ENCODE results near the gene AFF4. TPM values are rescaled to one million over a fixed set of nuclear protein-coding genes. Genes with fewer than 3 reads are reported as not detected.

The AFF4 gene
- total RNA-seq, 2 donors from 2014 or later, result 107 to 108 TPM

- WGBS, 2 experiments (ENCODE audit: insufficient coverage in 1 of 2, insufficient read length in 1 of 2), result 86 to 100% methylated on average over 1 to 2 of the region's 2 CpGs
- no peak for DNase-seq
- no peak overlapping the region for H3K4me3 ChIP-seq (ENCODE audit: low read length)
- H3K4me1 Mint-ChIP-seq, result peaks cover 9% of the 10 kb centered on the region
- peaks cover 73% of the 10 kb centered on the region for H3K36me3 ChIP-seq (ENCODE audit: control insufficient read depth, insufficient read depth, low read length)
- H3K4me3 Mint-ChIP-seq, result no peak overlapping the region
- no peaks in the 10 kb centered on the region for H3K9me3 ChIP-seq (ENCODE audit: control insufficient read depth, low read length)
- H3K9me3 Mint-ChIP-seq, result no peaks in the 10 kb centered on the region
- TF ChIP-seq CTCF (conservative IDR thresholded peaks at IDR 0.05), result no peak
- H3K27me3 Mint-ChIP-seq (ENCODE audit: insufficient read depth), result no peaks in the 10 kb centered on the region
- peaks cover 36% of the 10 kb centered on the region for H3K36me3 Mint-ChIP-seq (ENCODE audit: low read depth)
- H3K27me3 ChIP-seq (ENCODE audit: control insufficient read depth, insufficient read depth, low read length, poor library complexity, severe bottlenecking), result no peaks in the 10 kb centered on the region
- H3K9ac ChIP-seq (ENCODE audit: extremely low read depth, low read length, poor library complexity, severe bottlenecking), result no peak overlapping the region
- H3K27ac ChIP-seq (ENCODE audit: low read depth, low read length), result no peak overlapping the region
- H3K4me1 ChIP-seq (ENCODE audit: control insufficient read depth, insufficient read depth, low read length), result peaks cover 3% of the 10 kb centered on the region
- no peak overlapping the region for H3K27ac Mint-ChIP-seq
Measured at GRCh38 chr5:132907161-132907560, 56.3 kb downstream of the AFF4 start.

GRCh38 chr5:132905938-132906337 is 57.5 kb downstream of the AFF4 start:
- H3K9ac ChIP-seq (ENCODE audit: extremely low read depth, low read length, poor library complexity, severe bottlenecking), result no peak overlapping the region
- Mint-ChIP-seq H3K27ac (no peak overlapping the region), H3K4me3 (no peak overlapping the region), H3K36me3 (ENCODE audit: low read depth) (peaks cover 29% of the 10 kb centered on the region), H3K4me1 (peaks cover 9% of the 10 kb centered on the region), H3K27me3 (ENCODE audit: insufficient read depth) (no peaks in the 10 kb centered on the region), H3K9me3 (no peaks in the 10 kb centered on the region)
- no peaks in the 10 kb centered on the region for H3K9me3 ChIP-seq (ENCODE audit: control insufficient read depth, low read length)
- no peak overlapping the region for H3K4me3 ChIP-seq (ENCODE audit: low read length)
- 85 to 94% methylated on average over 1 to 2 of the region's 2 CpGs for WGBS, 2 experiments (ENCODE audit: insufficient coverage in 1 of 2, insufficient read length in 1 of 2)
- no peak for DNase-seq
- peak; percentile 52 for TF ChIP-seq CTCF (conservative IDR thresholded peaks at IDR 0.05)
- H3K27ac ChIP-seq (ENCODE audit: low read depth, low read length), result no peak overlapping the region
- no peaks in the 10 kb centered on the region for H3K27me3 ChIP-seq (ENCODE audit: control insufficient read depth, insufficient read depth, low read length, poor library complexity, severe bottlenecking)
- H3K4me1 ChIP-seq (ENCODE audit: control insufficient read depth, insufficient read depth, low read length), result peaks cover 3% of the 10 kb centered on the region
- H3K36me3 ChIP-seq (ENCODE audit: control insufficient read depth, insufficient read depth, low read length), result peaks cover 68% of the 10 kb centered on the region

GRCh38 chr5:132901730-132902129 is 61.7 kb downstream of the AFF4 start:
- H3K4me1 Mint-ChIP-seq, result no peaks in the 10 kb centered on the region
- Histone ChIP-seq H3K27ac (ENCODE audit: low read depth, low read length) (no peak overlapping the region), H3K4me1 (ENCODE audit: control insufficient read depth, insufficient read depth, low read length) (no peaks in the 10 kb centered on the region), H3K4me3 (ENCODE audit: low read length) (no peak overlapping the region), H3K27me3 (ENCODE audit: control insufficient read depth, insufficient read depth, low read length, poor library complexity, severe bottlenecking) (no peaks in the 10 kb centered on the region), H3K9me3 (ENCODE audit: control insufficient read depth, low read length) (peaks cover 5% of the 10 kb centered on the region), H3K36me3 (ENCODE audit: control insufficient read depth, insufficient read depth, low read length) (peaks cover 82% of the 10 kb centered on the region), H3K9ac (ENCODE audit: extremely low read depth, low read length, poor library complexity, severe bottlenecking) (no peak overlapping the region)
- no peak for DNase-seq
- 98 to 100% methylated on average over 3 of the region's 3 CpGs for WGBS, 2 experiments (ENCODE audit: insufficient coverage in 1 of 2, insufficient read length in 1 of 2)
- no peak overlapping the region for H3K4me3 Mint-ChIP-seq
- H3K9me3 Mint-ChIP-seq, result no peaks in the 10 kb centered on the region
- no peaks in the 10 kb centered on the region for H3K27me3 Mint-ChIP-seq (ENCODE audit: insufficient read depth)
- no peak overlapping the region for H3K27ac Mint-ChIP-seq
- H3K36me3 Mint-ChIP-seq (ENCODE audit: low read depth), result peaks cover 55% of the 10 kb centered on the region
- TF ChIP-seq CTCF (conservative IDR thresholded peaks at IDR 0.05), result peak; percentile 47
